Activated T-helper 1 cell treated with anti-CD3 and anti-CD28 coated beads, Interleukin-12 subunit alpha, Interleukin-12 subunit beta, Interleukin-2, Interleukin-4 antibody, amounts not matched to agents 30 ng/mL and 10 ng/mL and 1 ng/mL, durations not matched to agents 14 hours and 24 hours and 36 hours (primary cell): ENCODE data around the gene DPYD. TPM values are rescaled to one million over a fixed set of nuclear protein-coding genes. Genes with fewer than 3 reads are reported as not detected.

Experiments used
- DNase-seq: peaks from one replicate; pipeline ENCODE4 v3.0.0; 2021; ENCODE audit warnings: low spot score
- H3K27ac Mint-ChIP-seq: one replicate; pipeline ENCODE4 v1.8.0; 2021; ENCODE audit warnings: mild to moderate bottlenecking, mixed read lengths
- H3K27me3 Mint-ChIP-seq: one replicate; pipeline ENCODE4 v1.8.0; 2022; ENCODE audit warnings: mild to moderate bottlenecking, moderate library complexity, mixed read lengths; ENCODE audit not compliant: insufficient read depth
- H3K36me3 Mint-ChIP-seq: one replicate; pipeline ENCODE4 v1.8.0; 2021; ENCODE audit warnings: low read depth, mixed read lengths
- H3K4me1 Mint-ChIP-seq: one replicate; pipeline ENCODE4 v1.8.0; 2021; ENCODE audit warnings: low read depth, mixed read lengths
- H3K4me3 Mint-ChIP-seq: one replicate; pipeline ENCODE4 v1.8.0; 2021; ENCODE audit warnings: mild to moderate bottlenecking, moderate library complexity, mixed read lengths
- H3K9me3 Mint-ChIP-seq: one replicate; pipeline ENCODE4 v1.8.0; 2021; ENCODE audit warnings: mixed read lengths
- intact Hi-C: fragments of 100-400 bp; cut with micrococcal nuclease; formaldehyde crosslinking; loops from one replicate; pipeline ENCODE4 v1.15.1; 2024
- total RNA-seq: library from RNA; stranded (reverse); gene quantifications from 2 replicates; pipeline ENCODE4 v1.2.3, GENCODE V29; 2022

DPYD gene
- total RNA-seq, 1 donor from 2014 or later: 16.2 TPM

DNA sequence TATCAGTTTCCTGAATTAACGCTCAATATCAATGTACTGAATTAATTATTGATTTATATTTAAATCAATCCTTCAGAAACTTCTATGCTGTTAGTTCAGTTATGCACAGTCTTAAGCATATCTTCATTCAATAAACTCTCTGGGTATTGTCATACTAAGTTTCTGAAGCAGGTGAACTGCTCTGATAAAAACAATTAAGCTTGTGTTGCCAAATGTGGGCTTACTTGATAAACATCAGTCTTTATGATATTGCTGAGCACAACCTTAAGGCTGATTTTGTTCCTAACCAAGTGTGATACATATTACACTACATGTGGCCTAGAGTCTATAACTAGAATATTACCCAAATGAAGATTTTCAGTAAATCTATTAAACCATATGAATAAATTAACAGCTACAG is 67.6 kb downstream of the DPYD start:
- intact Hi-C loops: loop anchor here (5.0 kb wide), 1 partner anchor 64 kb away; no protein-coding TSS in a partner anchor
- peaks cover 10% of the 10 kb centered on the region for H3K36me3 Mint-ChIP-seq
- H3K27me3 Mint-ChIP-seq: no peaks in the 10 kb centered on the region
- H3K27ac Mint-ChIP-seq: no peak overlapping the region
- no peaks in the 10 kb centered on the region for H3K9me3 Mint-ChIP-seq
- no peak overlapping the region for H3K4me3 Mint-ChIP-seq
- DNase-seq: no peak
- H3K4me1 Mint-ChIP-seq: peaks cover 11% of the 10 kb centered on the region

- H3K4me1 Mint-ChIP-seq: peaks cover 11% of the 10 kb centered on the region
- peaks cover 5% of the 10 kb centered on the region for H3K36me3 Mint-ChIP-seq
- H3K27me3 Mint-ChIP-seq: no peaks in the 10 kb centered on the region
- H3K4me3 Mint-ChIP-seq: no peak overlapping the region
- H3K27ac Mint-ChIP-seq: no peak overlapping the region
- no peak for DNase-seq
- intact Hi-C loops: loop anchor here (1.0 to 5.0 kb wide), 2 partner anchors 46 to 68 kb away; no protein-coding TSS in a partner anchor
- H3K9me3 Mint-ChIP-seq: no peaks in the 10 kb centered on the region
These were observed 71.2 kb downstream of the DPYD start for GRCh38 chr1:97849345-97850340.

DNA sequence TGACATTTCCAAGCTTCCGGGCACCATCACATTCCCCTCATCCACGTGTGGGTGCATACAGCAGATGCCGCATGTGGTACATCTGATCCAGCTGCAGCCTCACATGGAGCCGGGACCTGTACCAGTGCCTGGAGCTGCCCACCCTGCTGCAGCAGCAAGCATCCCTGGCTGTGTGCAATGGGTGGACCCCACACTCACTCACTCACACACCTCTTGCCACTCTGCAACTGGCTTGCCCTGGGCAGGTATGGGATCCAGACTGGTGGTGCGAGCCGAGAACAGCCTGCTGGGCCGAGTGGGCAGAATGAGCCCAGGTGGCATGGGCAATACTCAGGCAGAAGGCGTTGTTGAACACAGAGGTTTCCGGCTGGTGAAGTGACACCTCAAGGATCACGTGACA is 75.0 kb downstream of the DPYD start:
- Mint-ChIP-seq H3K27ac (no peak overlapping the region), H3K36me3 (peaks cover 4% of the 10 kb centered on the region), H3K27me3 (no peaks in the 10 kb centered on the region), H3K4me3 (no peak overlapping the region), H3K9me3 (no peaks in the 10 kb centered on the region), H3K4me1 (peaks cover 11% of the 10 kb centered on the region)
- no peak for DNase-seq
- intact Hi-C loops: no loop called here

GRCh38 chr1:97844552-97845089 is 76.2 kb downstream of the DPYD start:
- H3K9me3 Mint-ChIP-seq: no peaks in the 10 kb centered on the region
- no peak for DNase-seq
- H3K36me3 Mint-ChIP-seq: peaks cover 4% of the 10 kb centered on the region
- H3K27me3 Mint-ChIP-seq: no peaks in the 10 kb centered on the region
- intact Hi-C loops: no loop called here
- H3K4me1 Mint-ChIP-seq: peaks cover 6% of the 10 kb centered on the region
- no peak overlapping the region for H3K27ac Mint-ChIP-seq
- no peak overlapping the region for H3K4me3 Mint-ChIP-seq

DNA sequence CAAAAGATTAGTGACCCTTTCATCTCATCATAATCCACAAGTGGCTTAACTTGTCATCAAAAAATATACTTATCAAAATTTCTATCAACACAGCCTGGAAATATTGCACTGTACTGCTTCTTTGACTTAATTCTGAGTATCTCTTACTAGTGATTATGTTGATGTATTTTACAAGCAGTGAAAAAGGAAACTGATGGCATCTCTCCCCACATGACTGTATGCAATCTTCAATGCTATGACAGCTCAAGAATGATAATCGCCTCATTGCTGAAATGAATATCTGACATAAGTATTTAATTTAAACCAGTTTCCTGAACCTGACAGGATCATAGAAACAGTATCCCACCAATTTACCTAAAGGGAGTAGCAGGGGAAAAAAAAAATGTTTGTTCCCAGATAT is 79.5 kb downstream of the DPYD start:
- H3K36me3 Mint-ChIP-seq: peaks cover 3% of the 10 kb centered on the region
- H3K9me3 Mint-ChIP-seq: no peaks in the 10 kb centered on the region
- no peaks in the 10 kb centered on the region for H3K27me3 Mint-ChIP-seq
- DNase-seq: no peak
- H3K4me3 Mint-ChIP-seq: no peak overlapping the region
- no peak overlapping the region for H3K27ac Mint-ChIP-seq
- H3K4me1 Mint-ChIP-seq: no peaks in the 10 kb centered on the region
- intact Hi-C loops: no loop called here

DNA sequence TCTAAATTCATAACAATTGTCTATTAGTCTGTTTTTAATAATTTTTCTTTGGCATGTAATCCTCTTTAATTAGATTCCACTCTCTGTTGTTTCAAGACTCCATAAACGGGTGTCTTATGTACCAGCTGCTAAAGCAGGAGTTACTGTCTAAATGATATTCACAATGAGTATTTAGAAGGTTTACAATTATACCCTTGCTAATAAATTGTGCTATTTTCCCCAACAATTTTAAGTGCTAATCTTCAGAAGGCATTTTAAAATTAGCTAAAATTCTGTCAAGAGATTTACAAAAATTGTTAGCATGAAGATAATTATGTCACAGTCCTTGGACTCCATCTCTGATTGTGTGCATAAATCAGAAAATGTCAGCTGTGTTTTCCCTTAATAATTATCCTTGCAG is 83.7 kb downstream of the DPYD start:
- Mint-ChIP-seq H3K9me3 (no peaks in the 10 kb centered on the region), H3K27me3 (no peaks in the 10 kb centered on the region), H3K27ac (no peak overlapping the region), H3K4me1 (no peaks in the 10 kb centered on the region), H3K36me3 (peaks cover 2% of the 10 kb centered on the region), H3K4me3 (no peak overlapping the region)
- DNase-seq: no peak
- intact Hi-C loops: no loop called here

- intact Hi-C loops: no loop called here
- no peaks in the 10 kb centered on the region for H3K9me3 Mint-ChIP-seq
- peaks cover 2% of the 10 kb centered on the region for H3K36me3 Mint-ChIP-seq
- H3K4me3 Mint-ChIP-seq: no peak overlapping the region
- H3K27ac Mint-ChIP-seq: no peak overlapping the region
- no peak for DNase-seq
- H3K4me1 Mint-ChIP-seq: no peaks in the 10 kb centered on the region
- H3K27me3 Mint-ChIP-seq: no peaks in the 10 kb centered on the region
These were observed 85.9 kb downstream of the DPYD start for GRCh38 chr1:97834899-97835298.

DNA sequence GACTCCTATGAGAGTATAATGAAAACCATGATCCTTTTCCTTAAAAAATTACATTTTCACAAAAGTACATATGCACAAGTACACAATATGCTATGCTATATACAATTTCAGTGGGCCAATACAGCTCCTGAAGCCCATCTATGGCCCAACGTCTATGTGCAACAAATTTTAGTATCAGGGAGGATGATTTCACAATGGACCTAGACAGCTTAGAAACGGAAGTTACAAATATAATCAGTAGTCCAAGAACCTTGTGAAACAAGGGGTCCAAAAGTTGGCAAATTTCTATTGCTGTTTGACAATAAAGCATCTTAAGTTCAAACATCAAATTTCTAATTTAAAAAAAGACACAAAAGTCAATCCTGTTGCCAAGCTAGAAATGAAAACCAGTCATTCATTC is 87.0 kb downstream of the DPYD start:
- Mint-ChIP-seq H3K4me3 (no peak overlapping the region), H3K36me3 (peaks cover 3% of the 10 kb centered on the region), H3K27me3 (no peaks in the 10 kb centered on the region), H3K9me3 (no peaks in the 10 kb centered on the region), H3K27ac (no peak overlapping the region), H3K4me1 (no peaks in the 10 kb centered on the region)
- no peak for DNase-seq
- intact Hi-C loops: no loop called here

DNA sequence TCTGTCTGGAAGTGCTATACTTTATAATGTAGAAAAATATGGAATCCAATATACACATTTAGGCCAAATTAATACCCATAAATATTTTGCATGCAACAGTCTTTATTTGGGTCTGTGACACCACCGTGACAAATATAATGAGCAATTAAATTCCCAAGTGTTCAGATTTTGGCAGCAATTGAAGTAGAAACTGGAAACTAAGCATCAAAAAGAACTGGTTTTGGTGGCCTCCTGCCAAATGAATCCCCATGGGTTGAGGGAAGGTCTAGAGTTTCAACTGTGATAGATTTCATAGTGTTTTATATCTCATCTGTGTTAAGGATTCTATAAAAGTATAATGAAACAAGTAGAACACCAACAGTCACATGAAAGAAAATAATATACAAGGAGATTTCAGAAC is 88.4 kb downstream of the DPYD start:
- no peaks in the 10 kb centered on the region for H3K4me1 Mint-ChIP-seq
- H3K27me3 Mint-ChIP-seq: no peaks in the 10 kb centered on the region
- intact Hi-C loops: no loop called here
- H3K9me3 Mint-ChIP-seq: no peaks in the 10 kb centered on the region
- H3K4me3 Mint-ChIP-seq: no peak overlapping the region
- H3K36me3 Mint-ChIP-seq: peaks cover 3% of the 10 kb centered on the region
- DNase-seq: no peak
- no peak overlapping the region for H3K27ac Mint-ChIP-seq

- no peak for DNase-seq
- Mint-ChIP-seq H3K27me3 (no peaks in the 10 kb centered on the region), H3K4me3 (no peak overlapping the region), H3K27ac (no peak overlapping the region), H3K9me3 (no peaks in the 10 kb centered on the region), H3K36me3 (peaks cover 1% of the 10 kb centered on the region), H3K4me1 (no peaks in the 10 kb centered on the region)
- intact Hi-C loops: no loop called here
These were observed 92.9 kb downstream of the DPYD start for GRCh38 chr1:97827887-97828286.

DNA sequence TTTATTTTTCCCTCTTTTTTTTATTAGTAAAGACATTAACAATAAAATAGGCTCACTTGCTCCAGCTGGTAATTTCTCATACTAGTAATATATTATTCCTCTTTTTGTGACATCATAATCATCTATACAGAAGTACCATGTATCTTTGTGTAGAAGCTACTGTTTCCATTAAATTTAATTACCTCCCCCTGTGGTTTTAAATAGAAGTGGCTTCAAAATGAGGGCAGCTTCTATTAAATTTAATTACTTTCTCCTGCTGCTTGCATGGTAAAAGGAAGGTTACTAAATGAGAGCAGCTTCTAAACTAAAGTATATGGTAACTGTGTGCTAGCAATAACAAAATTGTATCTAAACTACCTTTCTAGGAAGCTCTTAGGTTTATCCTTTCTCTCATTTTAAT is 94.0 kb downstream of the DPYD start:
- Mint-ChIP-seq H3K9me3 (no peaks in the 10 kb centered on the region), H3K27me3 (no peaks in the 10 kb centered on the region), H3K4me3 (no peak overlapping the region), H3K36me3 (peaks cover 1% of the 10 kb centered on the region), H3K27ac (no peak overlapping the region), H3K4me1 (no peaks in the 10 kb centered on the region)
- DNase-seq: no peak
- intact Hi-C loops: no loop called here

- DNase-seq: no peak
- Mint-ChIP-seq H3K4me3 (no peak overlapping the region), H3K27me3 (no peaks in the 10 kb centered on the region), H3K27ac (no peak overlapping the region), H3K36me3 (peaks cover 1% of the 10 kb centered on the region), H3K4me1 (no peaks in the 10 kb centered on the region), H3K9me3 (no peaks in the 10 kb centered on the region)
- intact Hi-C loops: no loop called here
These were observed 96.2 kb downstream of the DPYD start for GRCh38 chr1:97824624-97825023.

- Mint-ChIP-seq H3K4me1 (no peaks in the 10 kb centered on the region), H3K4me3 (no peak overlapping the region), H3K36me3 (no peaks in the 10 kb centered on the region), H3K27me3 (no peaks in the 10 kb centered on the region), H3K27ac (no peak overlapping the region), H3K9me3 (no peaks in the 10 kb centered on the region)
- intact Hi-C loops: no loop called here
- DNase-seq: no peak
These were observed 96.6 kb downstream of the DPYD start for GRCh38 chr1:97824200-97824599.
